ENCODE data around the gene ACSBG1. TPM values are rescaled to one million over a fixed set of nuclear protein-coding genes. Genes with fewer than 3 reads are reported as not detected.

Gene ACSBG1
- total RNA-seq, 4 donors from 2014 or later = 1.5 TPM; not detected in 3

- Histone ChIP-seq H3K36me3 (no peaks in the 10 kb centered on the region), H3K27ac (no peak overlapping the region), H3K4me3 (no peak overlapping the region), H3K27me3 (no peaks in the 10 kb centered on the region), H3K4me1 (peaks cover 9 to 21% (median 15%) of the 10 kb centered on the region in 4 donors), H3K9me3 (no peaks in the 10 kb centered on the region)
- intact Hi-C loops (cut with DNase I; ENCODE audit: low total_unique reads) (no loop called here), in situ Hi-C loops (cut with MboI; ENCODE audit: low pct_ligation_motif_present in 1 of 4, low pct_unique_long_range_greater_than_20kb in 1 of 4, low sequenced_read_pairs in 3 of 4) (no loop called here)
- WGBS, 2 donors (ENCODE audit: low coverage in 1 of 2) = 28 to 70% methylated on average over 3 of the region's 3 CpGs
- TF ChIP-seq POLR2AphosphoS5 (IDR thresholded peaks at IDR 0.05) = no peak
- no peak for TF ChIP-seq EP300 (IDR thresholded peaks at IDR 0.05; ENCODE audit: low read depth)
- no peak for TF ChIP-seq CTCF (IDR thresholded peaks at IDR 0.05)
- TF ChIP-seq POLR2A (IDR thresholded peaks at IDR 0.05) = no peak
- no peak for DNase-seq
Measured at GRCh38 chr15:78261062-78261461, 26.7 kb upstream of the ACSBG1 start.

- H3K4me1 ChIP-seq = peaks cover 3 to 16% (median 13%) of the 10 kb centered on the region in 4 donors
- 67 to 79% methylated on average over 2 of the region's 2 CpGs for WGBS, 2 donors (ENCODE audit: low coverage in 1 of 2)
- TF ChIP-seq POLR2A (IDR thresholded peaks at IDR 0.05) (no peak), EP300 (IDR thresholded peaks at IDR 0.05; ENCODE audit: low read depth) (no peak), CTCF (IDR thresholded peaks at IDR 0.05) (no peak), POLR2AphosphoS5 (IDR thresholded peaks at IDR 0.05) (no peak)
- no peaks in the 10 kb centered on the region for H3K36me3 ChIP-seq
- in situ Hi-C loops (cut with MboI; ENCODE audit: low pct_ligation_motif_present in 1 of 4, low pct_unique_long_range_greater_than_20kb in 1 of 4, low sequenced_read_pairs in 3 of 4) = no loop called here
- intact Hi-C loops (cut with DNase I; ENCODE audit: low total_unique reads) = no loop called here
- no peak for DNase-seq
- H3K9me3 ChIP-seq = no peaks in the 10 kb centered on the region
- no peak overlapping the region for H3K27ac ChIP-seq
- H3K4me3 ChIP-seq = no peak overlapping the region
- H3K27me3 ChIP-seq = no peaks in the 10 kb centered on the region
Measured at GRCh38 chr15:78260489-78260888, 26.1 kb upstream of the ACSBG1 start.

GRCh38 chr15:78259232-78259631 is 24.9 kb upstream of the ACSBG1 start:
- intact Hi-C loops (cut with DNase I; ENCODE audit: low total_unique reads) (no loop called here), in situ Hi-C loops (cut with MboI; ENCODE audit: low pct_ligation_motif_present in 1 of 4, low pct_unique_long_range_greater_than_20kb in 1 of 4, low sequenced_read_pairs in 3 of 4) (no loop called here)
- WGBS, 2 donors (ENCODE audit: low coverage in 1 of 2) = 88% methylated on average over 3 of the region's 3 CpGs; no CpG with 5 or more reads in 1 of the 2 donors
- Histone ChIP-seq H3K27ac (no peak overlapping the region), H3K4me1 (peaks cover 0 to 9% (median 4%) of the 10 kb centered on the region in 4 donors), H3K27me3 (no peaks in the 10 kb centered on the region), H3K9me3 (no peaks in the 10 kb centered on the region), H3K4me3 (no peak overlapping the region), H3K36me3 (no peaks in the 10 kb centered on the region)
- TF ChIP-seq EP300 (IDR thresholded peaks at IDR 0.05; ENCODE audit: low read depth) (no peak), POLR2AphosphoS5 (IDR thresholded peaks at IDR 0.05) (no peak), CTCF (IDR thresholded peaks at IDR 0.05) (no peak), POLR2A (IDR thresholded peaks at IDR 0.05) (no peak)
- no peak for DNase-seq

GRCh38 chr15:78257681-78258080 is 23.3 kb upstream of the ACSBG1 start:
- intact Hi-C loops (cut with DNase I; ENCODE audit: low total_unique reads) (no loop called here), in situ Hi-C loops (cut with MboI; ENCODE audit: low pct_ligation_motif_present in 1 of 4, low pct_unique_long_range_greater_than_20kb in 1 of 4, low sequenced_read_pairs in 3 of 4) (no loop called here)
- TF ChIP-seq POLR2AphosphoS5 (IDR thresholded peaks at IDR 0.05) = no peak
- TF ChIP-seq POLR2A (IDR thresholded peaks at IDR 0.05) = no peak
- TF ChIP-seq EP300 (IDR thresholded peaks at IDR 0.05; ENCODE audit: low read depth) = no peak
- H3K4me3 ChIP-seq = no peak overlapping the region
- H3K27me3 ChIP-seq = no peaks in the 10 kb centered on the region
- H3K4me1 ChIP-seq = no peaks in the 10 kb centered on the region
- no peak overlapping the region for H3K27ac ChIP-seq
- no peaks in the 10 kb centered on the region for H3K36me3 ChIP-seq
- no peak for DNase-seq
- no peaks in the 10 kb centered on the region for H3K9me3 ChIP-seq
- 57 to 80% methylated on average over 1 to 3 of the region's 3 CpGs for WGBS, 2 donors (ENCODE audit: low coverage in 1 of 2)

GRCh38 chr15:78256044-78256437 is 21.7 kb upstream of the ACSBG1 start:
- in situ Hi-C loops (cut with MboI; ENCODE audit: low pct_ligation_motif_present in 1 of 4, low pct_unique_long_range_greater_than_20kb in 1 of 4, low sequenced_read_pairs in 3 of 4) (no loop called here), intact Hi-C loops (cut with DNase I; ENCODE audit: low total_unique reads) (no loop called here)
- no peak overlapping the region for H3K4me3 ChIP-seq
- H3K27me3 ChIP-seq = no peaks in the 10 kb centered on the region
- no peak for TF ChIP-seq EP300 (IDR thresholded peaks at IDR 0.05; ENCODE audit: low read depth)
- no peak for TF ChIP-seq POLR2AphosphoS5 (IDR thresholded peaks at IDR 0.05)
- TF ChIP-seq CTCF (IDR thresholded peaks at IDR 0.05) = no peak
- no peak for TF ChIP-seq POLR2A (IDR thresholded peaks at IDR 0.05)
- H3K36me3 ChIP-seq = no peaks in the 10 kb centered on the region
- no peaks in the 10 kb centered on the region for H3K9me3 ChIP-seq
- H3K4me1 ChIP-seq = no peaks in the 10 kb centered on the region
- no peak for DNase-seq
- WGBS, 2 donors (ENCODE audit: low coverage in 1 of 2) = 70 to 82% methylated on average over 3 of the region's 3 CpGs
- H3K27ac ChIP-seq = no peak overlapping the region

All from transverse colon (tissue), 4 donors.